Measurements from ENCODE around the gene EXOC6B.

The EXOC6B gene

GRCh38 chr2:72153026-72153791, 672.6 kb downstream of the EXOC6B start:
- no peak for DNase-seq

GRCh38 chr2:72150861-72151356, 674.9 kb downstream of the EXOC6B start:
- DNase-seq, result no peak

DNA sequence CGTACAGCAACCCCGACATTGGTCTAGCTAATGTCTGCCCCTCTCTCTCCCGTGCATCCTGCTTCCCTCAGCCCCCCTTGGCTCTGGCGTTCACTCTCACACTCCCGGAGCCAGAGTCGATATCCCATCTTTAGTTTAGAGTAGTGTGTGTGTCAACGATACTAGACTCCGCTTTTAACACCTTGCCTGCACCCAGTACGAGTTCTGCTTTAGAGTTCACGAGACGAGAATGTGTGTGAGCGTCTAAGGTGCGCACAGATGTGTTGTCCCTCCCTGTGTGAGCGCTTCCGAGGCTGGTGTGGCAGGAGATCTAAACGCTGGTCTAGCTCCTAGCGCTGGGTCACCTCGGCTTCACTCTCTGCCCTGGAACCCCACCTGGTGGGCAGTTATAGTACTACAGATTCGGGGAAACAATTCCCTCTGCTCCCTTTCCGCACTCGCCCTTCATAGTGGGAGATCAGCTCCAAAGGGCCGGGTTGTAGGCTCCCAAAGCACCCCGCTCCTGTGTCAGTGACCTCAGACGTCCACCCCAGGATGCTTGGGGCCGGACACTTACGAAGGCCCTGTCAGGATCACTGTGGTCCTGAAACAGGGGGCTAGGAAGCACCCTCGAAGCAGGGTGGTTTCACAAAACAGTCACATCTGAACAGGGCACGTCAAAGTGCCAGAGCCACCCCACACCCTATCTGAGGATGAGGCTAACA, 675.5 kb downstream of the EXOC6B start:
- DNase-seq, result peak; percentile 78

GRCh38 chr2:72149556-72150156, 676.2 kb downstream of the EXOC6B start:
- DNase-seq, result no peak

DNA sequence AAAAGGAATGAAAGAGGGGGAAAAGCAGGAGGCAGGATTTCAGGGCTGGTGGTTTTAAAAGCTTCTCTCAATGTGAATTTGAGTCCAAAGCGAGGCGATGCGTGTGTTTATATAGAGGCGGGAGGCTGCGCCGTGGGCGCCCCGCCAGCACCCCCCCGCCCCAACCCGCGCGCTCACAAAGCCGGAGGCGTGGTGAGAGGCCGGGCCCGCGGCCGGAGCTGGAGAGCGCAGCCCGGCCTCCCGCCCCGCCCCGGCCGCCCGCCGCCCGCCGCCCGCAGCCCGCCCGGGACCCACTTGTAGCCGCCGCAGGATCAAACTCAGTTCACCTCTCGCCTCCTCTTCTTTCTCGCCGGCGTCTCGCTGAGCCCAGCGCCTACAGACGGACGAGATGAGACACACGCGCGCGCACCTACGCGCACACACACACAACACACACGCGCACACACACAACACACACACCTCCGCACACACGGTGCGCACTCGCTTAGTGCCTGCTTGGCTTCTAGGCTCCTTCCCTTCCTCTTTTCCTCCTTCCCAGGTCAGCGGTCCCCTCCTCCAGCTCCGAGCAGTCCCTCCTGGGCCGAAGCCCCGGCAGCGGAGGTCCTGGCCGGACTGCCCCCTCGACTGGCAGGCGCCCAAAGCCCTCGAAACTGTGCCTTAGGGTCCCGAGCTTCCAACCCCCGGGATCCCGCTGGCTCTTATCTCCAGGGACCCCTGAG, 676.8 kb downstream of the EXOC6B start:
- peak; percentile 12 for DNase-seq

DNA sequence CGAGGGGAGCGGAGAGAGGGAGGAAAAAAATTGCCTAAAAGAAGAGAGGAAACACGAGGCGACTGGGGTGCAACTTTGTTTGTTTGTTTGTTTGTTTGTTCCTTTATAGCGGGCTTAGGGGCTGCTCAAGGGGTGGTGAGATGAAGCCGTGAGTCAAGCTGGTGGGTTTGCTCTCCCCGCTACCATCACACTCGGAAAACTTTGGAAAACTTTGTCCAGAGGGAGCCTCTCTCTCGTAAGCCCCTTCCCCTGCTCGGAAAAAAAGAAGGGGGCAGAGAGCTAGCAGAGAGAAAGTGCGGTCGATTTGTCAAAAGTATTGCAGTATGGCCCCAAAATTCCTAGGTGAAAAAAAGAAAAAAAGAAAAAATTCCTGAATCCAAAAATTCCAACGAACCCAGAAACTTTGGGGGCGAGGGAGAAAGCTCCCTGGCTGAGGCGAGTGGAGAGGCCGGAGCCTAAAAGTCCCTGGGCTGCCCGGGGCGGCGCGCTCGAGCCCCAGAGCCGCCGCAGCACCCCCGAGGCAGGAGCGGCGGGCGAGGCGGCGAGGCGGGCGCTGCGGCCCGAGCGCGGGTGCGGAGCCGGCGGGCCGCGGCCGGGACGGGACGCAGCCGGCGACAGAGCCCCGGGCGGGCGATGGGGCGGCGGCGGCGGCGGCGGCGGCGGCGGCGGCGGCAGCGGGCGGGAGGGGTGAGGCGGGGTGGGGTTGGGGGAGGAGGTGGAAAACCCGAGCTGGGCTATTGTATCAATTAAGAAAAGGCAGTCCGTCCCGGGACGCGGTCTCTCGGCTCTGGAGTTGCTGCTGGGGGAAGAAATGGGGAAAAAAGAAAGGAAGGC, 677.6 kb downstream of the EXOC6B start:
- no peak for DNase-seq

- DNase-seq, result no peak
These were observed 678.4 kb downstream of the EXOC6B start, which contains the start of gene CYP26B1 for GRCh38 chr2:72147303-72147971. CYP26B1 (minus strand) TSS chr2:72147862; CDS start chr2:72147834, 28 bp downstream.

DNA sequence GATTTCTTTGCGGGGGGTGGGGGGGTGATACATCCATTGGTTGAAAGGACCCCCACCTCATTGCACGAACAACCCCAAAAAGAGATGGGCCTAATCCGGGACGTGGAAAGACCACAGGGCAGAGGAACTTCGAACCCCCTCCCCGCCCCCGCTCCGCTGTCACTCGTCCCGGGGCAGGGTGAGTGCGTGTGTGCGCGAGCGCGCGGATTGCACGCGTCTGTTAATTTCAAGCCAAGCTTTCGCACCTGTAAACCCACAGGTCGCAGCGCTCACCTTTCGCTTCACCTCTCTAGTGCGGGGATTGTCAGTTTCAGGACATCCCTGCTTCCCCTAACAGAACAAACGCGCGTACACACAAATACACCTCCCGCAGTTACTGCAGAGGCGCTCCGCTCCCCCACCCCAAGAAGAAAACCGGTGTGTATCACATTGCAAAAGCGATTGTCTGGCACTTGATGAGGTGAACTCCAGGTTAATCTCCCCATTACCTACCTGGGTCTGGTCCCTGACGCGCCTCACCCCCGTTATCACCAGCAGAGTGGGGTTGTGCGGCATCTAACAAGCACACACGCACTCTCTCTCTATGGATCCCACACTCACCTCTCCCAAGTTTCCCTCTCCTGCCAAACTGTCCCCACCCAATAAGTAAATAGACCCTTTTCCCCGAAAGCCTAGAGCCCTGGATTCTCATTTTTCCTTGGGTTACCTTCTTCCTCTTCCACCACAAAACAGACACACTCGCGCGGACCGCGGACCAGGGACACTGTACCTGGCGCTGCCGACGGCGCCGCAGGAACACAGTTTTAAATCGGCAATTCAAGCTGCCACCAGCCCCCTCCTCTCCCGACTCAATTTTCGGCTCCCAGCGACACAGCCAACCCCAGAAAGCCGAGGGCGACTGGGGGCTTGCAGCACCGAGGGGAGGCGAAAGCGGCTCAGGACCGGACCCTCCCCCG, 679.2 kb downstream of the EXOC6B start:
- DNase-seq, result no peak

- no peak for DNase-seq
These were observed 680.0 kb downstream of the EXOC6B start for GRCh38 chr2:72145658-72146329.

DNA sequence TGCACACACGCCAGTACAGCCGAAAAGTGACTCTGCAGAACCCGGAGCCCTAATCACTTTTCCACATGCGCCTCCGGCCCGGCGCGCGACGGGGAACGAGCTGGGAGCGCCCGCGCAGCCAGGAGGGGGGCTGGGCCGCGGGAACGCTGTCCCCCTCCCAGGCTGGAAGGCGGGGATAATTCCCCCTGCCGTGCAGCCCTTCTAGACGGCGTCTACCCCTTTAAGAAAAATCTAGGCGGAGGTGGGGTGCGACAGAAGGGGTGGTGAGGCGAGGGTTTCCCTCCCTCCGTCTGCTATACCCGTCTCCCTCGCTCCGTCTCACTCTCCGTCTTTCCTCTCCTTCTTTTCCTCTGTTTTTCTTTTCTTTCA, 680.6 kb downstream of the EXOC6B start:
- DNase-seq, result no peak

DNA sequence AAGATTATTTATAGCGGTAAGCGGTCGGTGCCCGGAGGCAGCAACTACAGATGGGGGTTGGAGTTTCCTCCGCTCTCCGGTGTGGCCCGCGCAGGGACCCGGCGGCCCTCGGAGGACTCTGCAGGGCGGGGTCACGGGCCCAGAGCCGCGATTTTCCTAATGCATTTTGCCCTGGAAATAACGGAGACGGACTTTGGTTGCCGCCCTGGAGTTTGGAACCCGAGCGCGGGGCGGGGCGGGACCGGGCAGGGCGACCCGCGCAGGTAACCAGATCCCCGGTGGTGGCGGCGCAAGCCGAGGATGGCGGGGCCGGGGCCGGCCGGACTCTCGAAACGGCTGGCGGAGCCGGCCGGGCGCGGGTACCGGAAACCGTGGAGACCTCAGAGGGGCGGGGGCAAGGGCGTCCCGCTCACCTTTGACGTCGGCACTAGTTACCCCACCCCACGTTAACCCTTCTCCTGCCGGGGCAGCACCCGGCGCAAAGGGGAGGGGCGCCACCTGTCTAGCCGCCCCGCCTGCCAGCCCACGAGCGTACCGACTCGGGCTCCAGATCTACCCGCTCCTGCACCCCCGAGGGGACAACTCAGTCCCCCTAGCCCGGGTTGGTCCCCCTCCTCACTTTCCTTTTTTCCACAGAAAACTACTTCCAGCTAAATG, 681.1 kb downstream of the EXOC6B start:
- no peak for DNase-seq

DNA sequence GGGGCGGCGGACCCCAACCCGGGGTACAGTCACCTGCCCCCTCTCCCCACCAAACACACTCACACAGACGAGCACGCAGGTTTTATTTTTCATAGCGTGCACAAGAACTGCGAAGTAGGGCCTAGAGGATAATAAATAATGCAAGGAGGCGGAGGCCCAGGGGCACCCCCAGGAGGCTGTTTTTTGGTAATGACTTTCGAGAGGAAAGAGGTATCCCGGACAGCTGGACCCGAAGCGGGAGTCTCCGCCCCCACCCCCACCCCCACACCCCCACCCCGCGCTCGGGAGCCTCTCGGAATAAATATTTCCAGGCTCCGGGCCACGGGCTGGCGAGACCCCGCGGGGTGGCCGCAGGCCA, 681.6 kb downstream of the EXOC6B start:
- DNase-seq, result no peak

- no peak for DNase-seq
These were observed 682.2 kb downstream of the EXOC6B start for GRCh38 chr2:72143441-72144273.

- no peak for DNase-seq
These were observed 683.0 kb downstream of the EXOC6B start for GRCh38 chr2:72142570-72143440.

- no peak for DNase-seq
These were observed 683.9 kb downstream of the EXOC6B start for GRCh38 chr2:72141881-72142451.

DNA sequence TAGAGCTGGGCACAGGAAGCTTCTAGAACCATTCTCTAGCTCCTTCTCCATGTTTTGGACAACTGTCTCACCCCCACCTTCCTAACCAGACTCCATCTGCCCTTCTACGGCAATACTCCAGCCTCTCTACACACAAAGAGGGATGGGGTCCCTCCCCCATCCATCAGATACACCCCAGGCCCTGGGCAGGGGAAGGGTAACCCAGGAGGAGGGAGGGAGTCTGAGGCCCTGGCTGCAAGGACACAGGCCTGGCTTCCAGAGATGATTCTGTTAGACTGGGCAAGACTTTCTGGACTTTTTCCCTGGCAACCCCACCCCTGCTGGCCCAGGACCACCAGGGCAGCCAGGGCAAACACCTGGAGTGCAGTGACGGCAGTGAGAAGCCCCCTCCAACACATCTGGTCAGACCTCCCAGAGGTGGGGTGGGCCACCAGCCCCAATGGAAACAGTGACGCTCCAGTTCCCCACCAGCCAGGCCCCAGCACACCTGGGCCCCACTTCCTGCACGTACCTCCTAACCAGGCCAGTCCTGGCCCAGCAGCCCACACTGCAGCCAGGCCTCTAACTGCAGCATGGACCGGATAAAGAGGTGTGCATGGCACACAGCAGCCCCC, 684.7 kb downstream of the EXOC6B start:
- no peak for DNase-seq

DNA sequence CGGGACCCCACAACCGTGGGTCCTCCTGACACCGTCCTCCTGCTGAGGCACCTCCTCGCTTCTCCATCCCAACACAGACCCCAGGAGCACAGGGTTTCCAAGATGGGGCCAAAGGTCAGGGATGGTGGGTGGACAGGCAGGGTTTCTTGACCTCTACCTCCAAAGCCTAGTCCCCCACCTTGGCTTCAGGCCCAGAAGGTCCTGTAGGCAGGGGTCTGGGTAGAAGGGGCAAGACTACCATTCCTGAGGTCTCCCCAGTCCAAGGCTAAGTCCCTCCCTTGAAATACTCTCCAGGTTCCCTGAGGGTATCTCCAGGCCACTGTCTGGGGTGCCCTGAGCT, 685.2 kb downstream of the EXOC6B start:
- no peak for DNase-seq
